Hepatocyte (in vitro differentiated cells): ENCODE measurements around the gene A3GALT2.

Source experiments
- EZH2 ChIP-seq: fragments of 200-600 bp; sonication (generic); IDR thresholded peaks from 2 replicates; pipeline ENCODE4 v1.6.1; 2016; ENCODE audit warnings: antibody characterized with exemption, mild to moderate bottlenecking, borderline replicate concordance
- EZH2phosphoT487 ChIP-seq: fragments of 200-600 bp; sonication (generic); IDR thresholded peaks from one replicate; pipeline ENCODE4 v1.6.1; 2018; ENCODE audit warnings: antibody characterized with exemption, mild to moderate bottlenecking, low read depth, moderate library complexity; ENCODE audit not compliant: unreplicated experiment, severe bottlenecking
- TF ChIP-seq, protein P1 (sequence below): fragments of 200-600 bp; sonication (generic); IDR thresholded peaks from 2 replicates; pipeline ENCODE4 v1.5.1; 2016; ENCODE audit warnings: antibody characterized with exemption, mild to moderate bottlenecking; ENCODE audit not compliant: poor library complexity

DNA sequence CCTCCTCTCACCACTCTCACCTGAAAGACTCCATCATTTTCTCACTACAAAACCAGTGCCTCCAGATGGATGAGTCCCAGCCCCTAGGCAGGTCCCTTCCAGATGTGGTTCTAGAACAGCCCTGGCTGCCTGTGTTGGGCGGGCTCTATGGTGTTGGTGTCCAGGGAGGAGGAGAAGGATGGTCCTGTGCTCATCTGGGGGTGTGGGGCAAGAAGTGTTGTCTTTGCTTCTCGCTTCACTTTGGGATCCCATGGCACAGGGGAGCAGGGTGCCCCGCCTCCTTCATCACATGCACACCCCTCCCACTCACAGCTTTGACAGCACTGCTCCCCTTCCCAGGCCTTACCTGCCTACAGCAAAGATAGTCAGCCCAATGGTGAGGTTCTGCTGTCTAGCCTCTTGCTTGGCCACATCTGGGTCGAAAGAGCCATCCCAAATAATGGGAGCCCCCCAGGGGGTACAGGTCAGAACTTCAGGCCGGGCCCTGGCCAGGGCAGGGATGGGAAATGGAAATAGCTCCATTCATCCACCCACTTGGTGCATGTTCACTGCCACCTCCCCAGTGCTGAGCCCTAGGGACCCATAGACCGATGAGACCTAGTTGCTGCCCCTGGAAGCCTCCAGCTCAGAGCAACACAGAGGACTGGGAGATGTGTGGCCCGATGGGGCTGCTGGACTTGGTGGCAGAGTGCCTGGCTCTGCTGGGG is 9.0 kb downstream of the A3GALT2 start:
- TF ChIP-seq, protein P1, sequence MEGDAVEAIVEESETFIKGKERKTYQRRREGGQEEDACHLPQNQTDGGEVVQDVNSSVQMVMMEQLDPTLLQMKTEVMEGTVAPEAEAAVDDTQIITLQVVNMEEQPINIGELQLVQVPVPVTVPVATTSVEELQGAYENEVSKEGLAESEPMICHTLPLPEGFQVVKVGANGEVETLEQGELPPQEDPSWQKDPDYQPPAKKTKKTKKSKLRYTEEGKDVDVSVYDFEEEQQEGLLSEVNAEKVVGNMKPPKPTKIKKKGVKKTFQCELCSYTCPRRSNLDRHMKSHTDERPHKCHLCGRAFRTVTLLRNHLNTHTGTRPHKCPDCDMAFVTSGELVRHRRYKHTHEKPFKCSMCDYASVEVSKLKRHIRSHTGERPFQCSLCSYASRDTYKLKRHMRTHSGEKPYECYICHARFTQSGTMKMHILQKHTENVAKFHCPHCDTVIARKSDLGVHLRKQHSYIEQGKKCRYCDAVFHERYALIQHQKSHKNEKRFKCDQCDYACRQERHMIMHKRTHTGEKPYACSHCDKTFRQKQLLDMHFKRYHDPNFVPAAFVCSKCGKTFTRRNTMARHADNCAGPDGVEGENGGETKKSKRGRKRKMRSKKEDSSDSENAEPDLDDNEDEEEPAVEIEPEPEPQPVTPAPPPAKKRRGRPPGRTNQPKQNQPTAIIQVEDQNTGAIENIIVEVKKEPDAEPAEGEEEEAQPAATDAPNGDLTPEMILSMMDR = no peak
- no peak for TF ChIP-seq EZH2
- no peak for TF ChIP-seq EZH2phosphoT487
